ENCODE measurements around the gene CCDC136. TPM values are rescaled to one million over a fixed set of nuclear protein-coding genes. Genes with fewer than 3 reads are reported as not detected.

CCDC136 gene
- polyA plus RNA-seq, 1 donor (not counting 4 experiments of a cell fraction or from before 2014, with no cell fraction given), result 1.6 TPM

GRCh38 chr7:128845987-128846386 lies 54.2 kb downstream of the CCDC136 start:
- H3K4me3 ChIP-seq (ENCODE audit: control insufficient read depth in 2 of 3, extremely low read depth in 1 of 3, insufficient read depth in 2 of 3, low read depth in 1 of 3, low read length in 3 of 3), result no peak overlapping the region
- no peak overlapping the region for H3K4me2 ChIP-seq (ENCODE audit: control insufficient read depth, extremely low read depth, insufficient read depth, low read depth, low read length)
- dilution Hi-C loops (cut with MboI; ENCODE audit: extremely low pct_ligation_motif_present, low sequenced_read_pairs), result no loop called here
- H4K20me1 ChIP-seq (ENCODE audit: control insufficient read depth, extremely low read depth, insufficient read depth, low read length), result no peaks in the 10 kb centered on the region
- FAIRE-seq (no peak), DNase-seq (ENCODE audit: low read depth, low spot score) (no peak)
- no peaks in the 10 kb centered on the region for H3K9me3 ChIP-seq (ENCODE audit: control insufficient read depth, low read depth, low read length)
- no peak overlapping the region for H3K27ac ChIP-seq (ENCODE audit: control insufficient read depth, insufficient read depth, low read length)
- H3K9ac ChIP-seq (ENCODE audit: control insufficient read depth, extremely low read depth, insufficient read depth, low read length), result no peak overlapping the region
- no peaks in the 10 kb centered on the region for H3K36me3 ChIP-seq (ENCODE audit: control insufficient read depth in 2 of 2, extremely low read depth in 1 of 2, insufficient read depth in 2 of 2, low read length in 2 of 2)
- TF ChIP-seq CTCF (optimal IDR thresholded peaks at IDR 0.05 in 1 of 3, IDR thresholded peaks at IDR 0.05 in 1 of 3, conservative IDR thresholded peaks at IDR 0.05 in 1 of 3; ENCODE audit: extremely low read depth in 1 of 3, insufficient read depth in 2 of 3, low read length in 3 of 3), result no peak
- no peak for TF ChIP-seq EZH2 (IDR thresholded peaks at IDR 0.05; ENCODE audit: low read length)
- no peak overlapping the region for H2AFZ ChIP-seq (ENCODE audit: control insufficient read depth, low read length)
- H3K9me1 ChIP-seq (ENCODE audit: control insufficient read depth, extremely low read depth, insufficient read depth, low read length), result no peaks in the 10 kb centered on the region
- no peaks in the 10 kb centered on the region for H3K4me1 ChIP-seq (ENCODE audit: control insufficient read depth, extremely low read depth, insufficient read depth, low read length)
- H3K79me2 ChIP-seq (ENCODE audit: control insufficient read depth, insufficient read depth, low read length), result no peaks in the 10 kb centered on the region
- no peaks in the 10 kb centered on the region for H3K27me3 ChIP-seq (ENCODE audit: control insufficient read depth, extremely low read depth, insufficient read depth, low read length)

- Histone ChIP-seq H3K4me2 (ENCODE audit: control insufficient read depth, extremely low read depth, insufficient read depth, low read depth, low read length) (no peak overlapping the region), H3K27ac (ENCODE audit: control insufficient read depth, insufficient read depth, low read length) (no peak overlapping the region), H3K36me3 (ENCODE audit: control insufficient read depth in 2 of 2, extremely low read depth in 1 of 2, insufficient read depth in 2 of 2, low read length in 2 of 2) (no peaks in the 10 kb centered on the region), H3K4me3 (ENCODE audit: control insufficient read depth in 2 of 3, extremely low read depth in 1 of 3, insufficient read depth in 2 of 3, low read depth in 1 of 3, low read length in 3 of 3) (no peak overlapping the region), H4K20me1 (ENCODE audit: control insufficient read depth, extremely low read depth, insufficient read depth, low read length) (no peaks in the 10 kb centered on the region), H3K9me3 (ENCODE audit: control insufficient read depth, low read depth, low read length) (no peaks in the 10 kb centered on the region), H3K4me1 (ENCODE audit: control insufficient read depth, extremely low read depth, insufficient read depth, low read length) (no peaks in the 10 kb centered on the region), H3K9me1 (ENCODE audit: control insufficient read depth, extremely low read depth, insufficient read depth, low read length) (no peaks in the 10 kb centered on the region), H3K9ac (ENCODE audit: control insufficient read depth, extremely low read depth, insufficient read depth, low read length) (no peak overlapping the region), H3K27me3 (ENCODE audit: control insufficient read depth, extremely low read depth, insufficient read depth, low read length) (no peaks in the 10 kb centered on the region), H2AFZ (ENCODE audit: control insufficient read depth, low read length) (no peak overlapping the region), H3K79me2 (ENCODE audit: control insufficient read depth, insufficient read depth, low read length) (no peaks in the 10 kb centered on the region)
- DNase-seq (ENCODE audit: low read depth, low spot score) (no peak), FAIRE-seq (no peak)
- TF ChIP-seq CTCF (optimal IDR thresholded peaks at IDR 0.05 in 1 of 3, IDR thresholded peaks at IDR 0.05 in 1 of 3, conservative IDR thresholded peaks at IDR 0.05 in 1 of 3; ENCODE audit: extremely low read depth in 1 of 3, insufficient read depth in 2 of 3, low read length in 3 of 3) (no peak), EZH2 (IDR thresholded peaks at IDR 0.05; ENCODE audit: low read length) (no peak)
- dilution Hi-C loops (cut with MboI; ENCODE audit: extremely low pct_ligation_motif_present, low sequenced_read_pairs), result no loop called here
Observed at GRCh38 chr7:128846781-128847444, 55.1 kb downstream of the CCDC136 start.

Measured in keratinocyte (primary cell).